GM19397 (cell line): ENCODE data around the gene HOXA11.

ENCODE experiments used
- ATAC-seq: cut with Tn5 transposase; IDR thresholded peaks from one replicate; pipeline ENCODE4 v1.9.1; 2021; ENCODE audit warnings: mild to moderate bottlenecking, moderate library complexity; ENCODE audit not compliant: unreplicated experiment

Gene HOXA11

GRCh38 chr7:27185013-27185853 is at the start of gene HOXA11:
HOXA11 (minus strand) TSS chr7:27185232; CDS start chr7:27185144, 88 bp downstream.
- no peak for ATAC-seq

GRCh38 chr7:27229448-27229847 is 44.4 kb upstream of the HOXA11 start:
- ATAC-seq: no peak

- no peak for ATAC-seq
These were observed 40.2 kb upstream of the HOXA11 start for GRCh38 chr7:27224983-27225934.

GRCh38 chr7:27223941-27224575 is 39.0 kb upstream of the HOXA11 start:
- no peak for ATAC-seq

- no peak for ATAC-seq
These were observed 36.3 kb upstream of the HOXA11 start for GRCh38 chr7:27221201-27221797.

GRCh38 chr7:27220440-27220955 is 35.5 kb upstream of the HOXA11 start:
- no peak for ATAC-seq

GRCh38 chr7:27219821-27220220 is 34.8 kb upstream of the HOXA11 start:
- no peak for ATAC-seq

GRCh38 chr7:27217951-27218350 is 32.9 kb upstream of the HOXA11 start:
- ATAC-seq: no peak

GRCh38 chr7:27215356-27215755 is 30.3 kb upstream of the HOXA11 start:
- ATAC-seq: no peak

- no peak for ATAC-seq
These were observed 29.4 kb upstream of the HOXA11 start for GRCh38 chr7:27214239-27214950.

- ATAC-seq: no peak
These were observed 28.6 kb upstream of the HOXA11 start for GRCh38 chr7:27213433-27214238.

GRCh38 chr7:27212497-27213432 is 27.7 kb upstream of the HOXA11 start:
- no peak for ATAC-seq

GRCh38 chr7:27211764-27212204 is 26.8 kb upstream of the HOXA11 start:
- ATAC-seq: no peak

- no peak for ATAC-seq
These were observed 26.0 kb upstream of the HOXA11 start for GRCh38 chr7:27211084-27211446.

GRCh38 chr7:27210441-27211083 is 25.5 kb upstream of the HOXA11 start:
- ATAC-seq: no peak

GRCh38 chr7:27209933-27210440 is 25.0 kb upstream of the HOXA11 start:
- no peak for ATAC-seq

GRCh38 chr7:27208998-27209397 is 24.0 kb upstream of the HOXA11 start:
- ATAC-seq: no peak
